GM12891 (cell line): ENCODE measurements around the gene PNPLA6.

ENCODE experiments used
- PAX5 ChIP-seq: IDR thresholded peaks from 2 replicates; pipeline ENCODE4 v1.6.1; 2011; ENCODE audit warnings: low read length, moderate library complexity, mild to moderate bottlenecking; ENCODE audit not compliant: insufficient read depth, severe bottlenecking
- POLR2A ChIP-seq: IDR thresholded peaks from 2 replicates; pipeline ENCODE4 v1.6.1; 2011; ENCODE audit warnings: low read depth, low read length, control low read depth
- POLR2AphosphoS5 ChIP-seq: IDR thresholded peaks from 2 replicates; pipeline ENCODE4 v1.6.1; 2011; ENCODE audit warnings: low read depth, low read length, control low read depth
- TAF1 ChIP-seq: IDR thresholded peaks from 2 replicates; pipeline ENCODE4 v1.6.1; 2011; ENCODE audit warnings: low read depth, low read length, control low read depth

GRCh38 chr19:7590256-7590655 is 54.7 kb downstream of the PNPLA6 start:
- TF ChIP-seq TAF1 (no peak), PAX5 (no peak), POLR2AphosphoS5 (no peak), POLR2A (no peak)
